GM21723 (cell line): ENCODE measurements around the gene SNX13.

Source experiments
- ATAC-seq: cut with Tn5 transposase; IDR thresholded peaks from one replicate; pipeline ENCODE4 v1.9.1; 2021; ENCODE audit warnings: mild to moderate bottlenecking, moderate library complexity; ENCODE audit not compliant: unreplicated experiment

The SNX13 gene

DNA sequence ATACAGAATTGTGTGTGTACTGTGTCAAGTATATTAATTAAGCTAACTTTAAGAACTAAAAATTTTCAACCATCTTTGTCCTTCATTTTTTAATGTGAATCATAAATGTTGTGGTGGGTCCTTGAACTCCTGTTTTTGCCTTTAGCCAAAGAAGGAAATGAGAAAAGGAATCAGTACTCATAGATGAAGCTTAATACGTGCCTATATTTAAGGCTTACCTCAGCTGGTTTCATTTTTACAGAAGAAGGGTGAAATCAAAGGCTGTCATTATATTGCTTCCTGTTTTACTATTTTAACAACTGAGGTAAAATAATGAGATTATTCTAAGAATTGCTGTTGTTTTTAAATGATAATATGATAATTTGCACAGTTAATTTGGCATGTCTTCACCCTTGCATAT, 6.3 kb upstream of the SNX13 start:
- ATAC-seq, result peak; percentile 82

DNA sequence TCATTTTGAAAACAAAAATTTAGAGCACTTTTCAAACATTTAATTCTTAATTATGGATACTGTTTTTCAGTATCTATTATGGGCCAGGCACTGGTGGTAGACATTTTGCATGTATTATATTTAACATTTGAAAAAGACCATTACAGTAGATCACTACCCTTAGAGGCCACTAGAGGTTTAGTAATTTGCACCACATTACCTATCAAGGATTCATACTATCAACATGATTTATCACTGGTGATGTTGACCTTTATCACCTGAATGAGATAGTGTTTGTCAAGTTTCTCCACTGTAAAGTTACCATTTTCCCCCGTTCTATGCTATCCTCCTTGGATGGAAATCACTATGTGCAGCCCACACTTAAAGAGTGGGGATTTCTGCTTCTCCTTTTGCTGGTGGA, 4.4 kb upstream of the SNX13 start:
- no peak for ATAC-seq

DNA sequence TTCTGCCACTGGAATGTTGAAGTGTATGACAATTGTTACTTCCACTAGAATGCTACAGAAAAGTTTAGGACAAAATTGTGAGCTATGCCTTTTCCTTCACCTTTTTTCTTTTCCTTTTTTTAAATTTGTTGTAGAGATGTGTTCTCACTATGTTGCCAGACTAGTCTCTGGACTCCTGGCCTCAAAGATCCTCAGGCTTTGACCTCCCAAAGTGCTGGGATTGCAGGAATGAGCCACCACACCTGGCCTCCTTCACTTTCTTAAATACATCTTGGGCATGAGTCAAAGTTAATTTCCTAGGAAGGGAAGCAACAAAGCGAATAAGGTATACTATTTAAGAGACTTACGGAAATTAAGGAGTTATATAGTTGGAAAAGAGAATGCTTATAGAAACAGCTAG, 2.7 kb upstream of the SNX13 start:
- no peak for ATAC-seq

DNA sequence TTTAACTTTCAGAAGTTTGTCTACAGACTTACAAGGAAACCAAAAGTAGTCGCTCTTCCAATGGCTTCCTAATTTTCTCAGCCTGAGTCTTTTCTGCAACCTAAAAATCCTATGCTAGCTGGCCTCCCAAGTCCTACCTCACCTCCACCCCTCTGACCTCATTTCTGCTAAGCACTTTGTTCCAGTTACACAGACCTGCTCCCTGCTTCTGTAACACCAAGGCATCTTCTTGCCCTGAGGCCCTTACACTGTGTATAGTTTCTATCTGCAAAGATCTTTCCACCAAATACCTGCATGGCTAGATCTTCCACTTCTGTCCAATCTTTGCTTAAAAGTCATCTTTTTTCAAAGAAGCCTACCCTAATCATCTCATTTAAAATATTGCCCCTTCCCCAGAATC, 1.9 kb upstream of the SNX13 start:
- no peak for ATAC-seq

DNA sequence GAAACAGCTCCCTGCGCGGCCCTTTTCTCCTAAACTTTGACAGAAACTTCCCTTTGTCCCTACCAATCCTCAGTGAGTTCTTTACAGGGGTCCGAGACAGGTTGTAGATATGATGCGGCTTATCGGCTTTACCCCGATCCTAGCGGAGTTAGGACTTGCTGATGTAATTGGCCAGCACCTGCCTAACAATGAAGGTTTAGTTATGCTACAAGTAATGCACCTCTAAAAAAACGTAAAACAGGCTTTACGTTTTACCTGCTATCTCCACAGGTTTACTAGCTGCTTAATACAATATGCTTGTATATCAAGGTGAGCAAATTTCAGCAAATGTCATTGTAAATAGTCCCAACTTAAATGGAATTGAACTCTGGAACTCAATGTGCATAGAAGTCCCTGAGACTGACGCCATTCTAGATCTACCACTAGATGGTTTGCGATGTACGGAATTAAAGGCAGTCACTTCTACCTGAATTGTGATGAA, 697 bp upstream of the SNX13 start:
- no peak for ATAC-seq

DNA sequence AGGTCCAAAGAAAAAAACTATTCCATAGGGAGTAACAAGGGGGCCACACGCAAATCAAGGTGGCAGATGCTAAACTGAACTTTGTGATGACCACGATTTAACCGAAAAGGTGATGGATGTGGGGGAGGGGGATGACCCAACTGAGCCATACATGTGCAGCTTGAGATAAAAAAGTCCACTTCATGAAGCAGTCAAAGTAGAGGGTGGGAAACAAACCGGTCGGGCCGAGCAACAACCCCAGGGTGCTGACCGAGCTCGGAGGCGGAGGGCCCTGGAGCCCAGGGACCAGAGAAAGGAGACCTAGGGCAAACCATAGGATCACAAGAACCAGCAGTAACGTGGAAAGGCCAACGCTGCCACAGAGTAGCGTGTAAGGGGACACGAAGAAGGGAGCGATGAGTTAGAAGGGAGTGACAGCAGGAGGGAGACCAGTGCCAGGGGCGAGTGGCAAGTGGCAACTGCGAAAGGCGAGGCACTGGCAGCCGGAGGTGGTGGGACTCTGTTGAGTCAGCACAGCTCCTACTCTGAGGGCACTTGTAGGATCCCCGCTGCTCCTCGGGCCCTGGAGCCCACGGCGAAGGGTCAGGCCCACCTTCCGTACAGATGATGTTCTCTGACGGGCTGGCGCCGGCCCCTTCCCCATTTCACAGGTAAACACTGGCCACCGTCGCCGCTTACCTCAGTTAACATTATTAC, 540 bp downstream of the SNX13 start:
- peak; percentile 50 for ATAC-seq

DNA sequence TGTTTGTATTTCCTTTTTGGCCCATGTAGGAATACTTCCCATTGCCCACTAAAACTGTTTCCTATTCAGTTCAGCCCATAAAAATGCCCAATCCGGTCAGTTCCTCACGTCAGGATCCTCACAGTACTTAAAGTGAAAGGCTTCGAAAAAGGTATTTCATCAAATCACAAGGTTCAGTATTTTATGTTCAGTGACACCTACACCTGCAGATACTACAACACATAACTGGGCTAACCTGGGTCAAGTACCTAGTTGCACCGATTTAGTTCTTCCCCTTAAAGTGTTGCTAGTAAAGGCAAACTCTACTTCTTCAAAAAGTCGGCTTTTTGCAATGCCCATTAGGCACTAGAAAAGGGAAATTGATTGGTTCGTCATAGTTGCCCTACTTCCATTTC, 1.1 kb downstream of the SNX13 start:
- no peak for ATAC-seq

DNA sequence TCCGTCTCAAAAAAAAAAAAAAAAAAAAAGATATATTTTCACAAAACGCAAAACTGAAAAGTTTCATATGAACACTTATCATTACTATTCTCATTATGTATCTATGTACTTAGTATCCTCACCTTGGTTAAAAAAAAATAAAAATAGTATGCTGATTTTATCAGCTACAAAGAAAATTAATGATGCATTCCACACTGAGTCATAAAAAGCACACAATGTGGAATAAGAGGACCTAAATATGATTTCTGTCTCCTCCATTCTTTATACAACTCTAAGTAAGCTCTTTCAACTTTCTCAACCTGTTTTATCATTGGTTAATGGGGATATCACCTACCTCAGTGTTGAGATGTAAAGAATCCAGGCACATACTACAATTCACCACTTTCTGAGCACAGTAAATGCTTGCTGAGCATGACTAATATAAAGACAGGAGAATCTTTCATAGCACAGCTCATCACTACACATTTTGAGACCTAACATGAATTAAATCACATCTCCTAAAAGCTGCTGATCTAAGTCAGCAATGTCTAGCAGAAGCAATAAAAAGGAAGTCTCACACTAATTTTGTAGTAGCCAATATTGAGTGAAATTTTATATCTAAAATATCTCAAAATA, 2.7 kb downstream of the SNX13 start:
- ATAC-seq, result no peak

DNA sequence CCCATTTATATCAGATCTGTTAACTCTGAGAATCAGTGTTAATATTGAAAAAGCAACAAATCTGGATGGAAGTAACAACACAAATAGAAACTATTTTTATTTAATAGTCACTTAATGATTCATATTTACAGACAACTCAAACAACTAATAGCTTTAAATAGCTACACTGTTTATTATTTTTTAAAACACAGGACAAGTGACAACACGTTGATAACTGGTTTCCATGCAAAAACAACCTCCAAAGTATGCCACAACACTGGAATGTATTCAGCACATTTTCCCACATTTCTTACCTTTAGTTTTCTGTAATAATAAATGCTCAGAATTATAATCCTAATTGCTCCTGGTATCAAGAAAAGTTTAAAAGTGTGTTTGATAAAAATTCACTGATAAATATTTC, 4.0 kb downstream of the SNX13 start:
- no peak for ATAC-seq

DNA sequence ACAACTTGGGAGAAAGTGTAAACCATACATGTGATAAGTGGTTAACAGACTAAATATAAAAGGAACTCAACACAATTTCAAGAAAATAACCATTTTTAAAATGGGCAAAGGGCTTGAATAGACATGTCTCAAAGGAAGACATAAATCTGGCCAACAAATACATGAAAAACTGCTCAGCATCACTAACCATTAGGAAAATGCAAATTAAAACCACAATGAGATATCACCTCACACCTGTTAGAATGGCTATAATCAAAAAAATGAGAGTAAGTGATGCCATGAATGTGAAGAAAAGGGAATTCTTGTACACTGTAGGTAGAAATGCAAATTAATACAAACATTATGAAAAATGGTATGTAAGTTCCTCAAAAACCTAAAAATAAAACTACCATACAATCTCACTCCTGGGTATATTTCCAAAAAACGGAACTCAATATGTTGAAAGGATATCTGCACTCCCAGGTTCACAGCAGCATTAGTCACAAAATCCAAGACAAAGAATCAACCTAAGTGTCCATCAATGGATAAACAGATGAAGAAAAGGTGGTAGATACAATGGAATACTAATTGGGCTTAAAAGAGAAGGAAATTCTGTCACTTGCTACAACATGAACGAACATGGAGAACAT, 5.6 kb downstream of the SNX13 start:
- ATAC-seq, result no peak

DNA sequence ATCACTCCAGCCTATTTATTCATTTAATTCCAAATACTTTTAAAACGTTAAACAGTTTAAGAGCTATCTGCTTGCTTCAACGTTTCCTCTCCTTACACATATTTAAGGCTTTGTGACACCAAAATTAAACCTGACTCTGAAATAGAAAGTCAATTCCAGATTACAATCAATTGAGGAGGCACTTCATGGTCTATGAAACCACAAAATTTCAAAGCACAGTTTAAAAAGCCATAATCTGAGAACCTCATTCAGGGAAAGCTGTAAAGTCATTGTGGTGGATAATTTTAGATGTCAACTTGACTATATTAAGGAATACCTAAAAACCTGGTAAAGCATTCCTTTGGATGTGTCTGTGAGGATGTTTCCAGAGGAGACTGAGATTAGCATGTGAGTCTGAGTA, 6.2 kb downstream of the SNX13 start:
- no peak for ATAC-seq

DNA sequence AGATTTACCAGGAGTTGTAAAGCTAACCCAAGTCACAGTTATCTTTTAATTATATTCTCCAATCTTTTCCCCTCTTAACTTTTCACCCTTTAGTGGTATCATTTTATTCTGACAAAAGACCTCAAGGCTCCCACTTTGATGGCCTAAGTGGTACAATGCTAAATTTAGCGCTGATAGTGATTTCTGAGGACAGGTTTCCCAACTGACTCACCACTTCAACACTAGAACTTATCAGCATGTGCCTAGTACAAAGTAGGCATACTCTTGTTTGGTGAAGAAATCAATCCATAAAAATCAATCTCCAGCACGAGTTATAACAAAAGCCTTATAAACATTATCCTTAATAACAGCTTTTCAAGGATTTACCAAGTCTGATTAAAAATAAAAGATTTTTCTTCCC, 7.5 kb downstream of the SNX13 start:
- ATAC-seq, result no peak

DNA sequence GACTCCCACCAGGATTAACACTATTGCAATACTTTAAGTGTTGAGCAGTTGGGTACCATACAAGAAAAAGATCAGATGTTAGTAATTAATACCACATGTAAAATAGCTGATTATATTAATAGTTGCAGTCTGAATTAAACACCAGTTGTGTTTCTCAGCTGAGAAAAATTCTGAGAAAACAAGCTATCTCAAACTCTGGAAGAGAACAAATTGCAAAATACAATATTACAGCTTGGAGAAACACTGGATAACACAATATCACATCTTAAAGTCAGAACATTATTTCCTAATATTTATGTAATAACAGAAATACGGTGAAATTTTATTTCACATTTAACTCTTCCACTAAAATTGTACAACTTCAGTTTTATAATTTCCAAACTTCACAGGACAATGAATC, 9.2 kb downstream of the SNX13 start:
- no peak for ATAC-seq

DNA sequence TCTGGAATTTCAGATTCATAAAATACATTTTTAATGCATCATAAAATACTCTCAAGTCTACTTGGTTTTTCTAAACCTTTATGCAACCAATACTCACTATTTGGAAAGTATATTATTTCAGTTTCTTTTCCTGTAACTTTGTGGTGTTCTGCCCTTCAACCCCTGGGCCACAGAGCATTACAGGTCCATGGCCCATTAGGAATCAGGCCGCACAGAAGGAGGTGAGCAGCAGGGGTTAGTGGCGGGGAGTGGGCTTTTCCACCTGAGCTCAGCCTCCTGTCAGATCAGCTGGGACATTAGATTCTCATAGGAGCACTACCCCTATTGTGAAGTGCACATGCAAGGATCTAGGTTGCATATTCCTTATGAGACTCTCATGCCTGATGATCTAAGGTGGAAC, 9.7 kb downstream of the SNX13 start:
- ATAC-seq, result no peak

DNA sequence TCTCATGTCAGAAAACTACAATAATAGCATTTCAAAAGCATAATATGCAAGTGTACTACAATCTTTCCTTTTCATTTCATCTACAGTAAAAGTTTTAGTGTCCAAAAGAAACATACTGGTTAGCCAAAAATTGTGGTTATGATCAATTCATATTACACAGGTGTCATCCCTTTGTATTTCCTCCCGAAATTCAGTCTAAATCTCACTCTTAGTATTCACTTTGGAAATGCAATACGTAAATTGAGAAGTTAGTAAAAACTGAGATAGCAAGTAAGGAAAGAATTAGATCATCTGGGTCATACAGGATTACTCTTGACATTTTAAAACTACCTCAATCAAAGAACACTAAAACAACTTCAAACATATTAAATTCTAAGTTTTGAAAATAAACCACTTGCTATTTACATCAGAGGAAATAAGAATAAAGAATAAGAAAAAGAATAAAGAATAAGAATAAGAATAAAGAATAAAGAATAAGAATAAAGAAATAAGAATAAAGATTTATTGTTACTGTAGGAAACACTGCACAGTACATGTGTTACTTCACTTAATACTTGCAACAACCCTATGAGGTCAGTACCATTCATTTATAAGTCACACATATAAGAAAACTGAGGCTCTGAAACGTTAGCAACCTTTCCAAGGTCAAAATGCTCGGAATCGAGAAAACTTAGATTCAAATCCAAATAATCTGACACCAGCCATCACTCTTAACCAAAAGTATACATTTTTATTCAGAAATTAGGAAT, 10.5 kb downstream of the SNX13 start:
- no peak for ATAC-seq

DNA sequence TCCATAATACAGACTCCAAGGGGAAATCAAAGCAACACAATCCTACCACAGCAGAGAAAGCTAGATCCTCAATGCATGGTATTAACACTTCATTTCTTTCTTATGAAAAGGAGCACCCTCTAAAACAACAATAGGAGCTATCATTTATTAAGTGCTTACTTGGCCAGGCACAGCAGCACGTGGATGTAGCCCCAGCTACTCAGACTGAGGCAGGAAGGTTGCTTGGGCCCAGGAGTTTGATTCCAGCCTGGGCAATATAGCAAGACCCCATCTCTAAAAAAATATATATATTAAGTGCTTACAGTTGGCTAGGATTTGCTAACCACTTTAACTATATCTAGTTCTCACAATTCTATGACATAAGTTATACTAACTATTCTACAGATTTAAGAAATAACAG, 12.2 kb downstream of the SNX13 start:
- no peak for ATAC-seq

DNA sequence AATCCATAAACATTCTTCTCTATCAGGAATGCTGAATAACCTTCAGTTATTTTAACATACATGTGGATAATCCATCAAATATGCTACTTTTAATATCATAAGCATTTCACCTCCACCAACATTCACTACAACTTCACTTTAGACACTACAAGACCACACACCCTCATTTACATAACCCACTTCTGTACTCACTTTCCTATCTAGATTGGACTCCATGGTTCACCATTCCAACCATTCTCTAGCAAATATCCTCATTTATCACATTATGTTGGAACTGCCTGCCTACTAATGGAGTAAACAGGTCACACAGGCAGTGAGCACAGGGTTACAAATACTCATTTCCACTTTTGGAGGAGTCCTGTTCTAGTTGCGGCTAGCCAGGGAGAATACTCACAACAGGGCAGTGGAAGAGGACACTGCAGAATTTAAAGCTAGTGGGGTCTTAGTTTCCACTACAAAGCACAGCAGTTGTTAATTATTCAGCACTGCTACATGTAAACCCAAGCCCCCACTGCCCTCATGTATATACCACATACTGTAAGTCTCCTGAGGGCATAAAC, 18.4 kb downstream of the SNX13 start:
- ATAC-seq, result no peak

DNA sequence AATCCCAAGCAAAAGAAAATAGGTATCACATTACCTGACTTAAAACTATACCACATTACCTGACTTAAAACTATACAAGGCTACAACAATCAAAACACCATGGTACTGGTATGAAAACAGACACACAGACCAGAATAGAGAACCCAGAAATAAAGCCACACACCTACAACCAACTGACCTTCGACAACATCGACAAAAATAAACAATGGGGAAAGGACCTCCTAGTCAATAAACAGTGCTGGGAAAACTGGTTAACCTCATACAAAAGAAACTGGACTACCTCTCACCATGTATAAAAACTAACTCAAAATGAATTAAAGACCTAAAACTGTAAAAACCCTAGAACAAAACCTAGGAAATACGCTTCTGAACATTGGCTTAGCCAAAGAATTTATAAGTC, 22.5 kb downstream of the SNX13 start:
- ATAC-seq, result no peak

DNA sequence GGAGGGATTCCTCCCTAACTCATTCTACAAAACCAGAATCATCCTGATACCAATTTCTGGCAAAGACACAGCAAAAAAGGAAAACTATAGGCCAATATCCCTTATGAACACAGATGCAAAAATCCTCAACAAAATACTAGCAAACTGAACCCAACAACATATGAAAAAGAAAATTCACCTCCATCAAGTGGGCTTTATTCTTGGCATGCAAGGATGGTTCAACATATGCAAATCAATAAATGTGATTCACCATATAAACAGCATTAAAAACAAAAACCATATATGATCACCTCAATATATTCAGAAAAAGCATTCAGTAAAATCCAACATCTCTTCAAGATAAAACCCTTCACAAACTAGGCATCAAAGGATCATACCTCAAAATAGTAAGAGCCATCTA, 23.5 kb downstream of the SNX13 start:
- no peak for ATAC-seq

DNA sequence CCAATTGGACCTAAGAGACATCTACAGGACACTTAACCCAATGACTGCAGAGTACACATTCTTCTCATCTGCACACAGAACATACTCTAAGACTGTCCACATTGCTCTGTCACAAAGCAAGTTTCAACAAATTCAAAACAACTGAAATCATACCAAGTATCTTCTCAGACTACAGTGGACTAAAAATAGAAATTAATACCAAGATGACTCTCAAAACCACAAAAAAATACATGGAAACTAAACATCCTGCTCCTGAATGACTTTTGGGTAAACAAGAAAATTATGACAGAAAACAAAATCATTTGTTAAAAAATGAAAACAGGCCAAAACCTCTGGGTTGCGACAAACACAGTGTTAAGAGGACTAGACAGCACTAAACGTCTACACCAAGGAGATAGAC, 24.5 kb downstream of the SNX13 start:
- no peak for ATAC-seq

DNA sequence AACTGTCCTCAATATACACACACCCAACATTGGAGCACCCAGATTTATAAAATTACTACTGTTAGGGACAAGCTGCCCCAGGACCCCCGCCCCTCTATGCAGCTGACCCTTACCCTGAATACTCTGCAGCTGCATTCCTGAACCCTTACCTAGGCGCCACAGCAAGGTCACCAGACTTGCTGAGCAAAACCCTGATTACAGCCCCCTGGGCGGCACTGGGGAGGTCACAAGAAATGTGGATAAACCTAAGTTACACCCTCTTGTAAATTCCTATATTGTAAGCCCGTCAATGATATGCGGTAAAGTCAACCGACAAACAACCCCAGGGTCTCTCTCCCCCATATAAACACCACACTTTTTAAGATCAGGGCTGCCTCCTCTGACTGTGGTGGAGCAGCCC, 25.1 kb downstream of the SNX13 start:
- ATAC-seq, result no peak
